Epithelial cell of proximal tubule (primary cell): Measurements from ENCODE around the gene E2F3. TPM values are rescaled to one million over a fixed set of nuclear protein-coding genes. Genes with fewer than 3 reads are reported as not detected.
A peak's percentile ranks its signal among the peaks of the same experiment; 100 is the strongest.

Experiments used
- DNase-seq: peaks from one replicate; pipeline ENCODE4 v3.0.0-alpha.2; 2011; ENCODE audit warnings: low read depth
- H3K4me3 ChIP-seq: 2 replicates; pipeline ENCODE4 v1.5.1; 2011; ENCODE audit warnings: low read depth, mild to moderate bottlenecking, low read length
- total RNA-seq: library from RNA; depleted of rRNA; stranded (reverse); fragments of >200 nt; gene quantifications from 2 replicates; pipeline ENCODE4 v1.2.3, GENCODE V29; 2015
- TF ChIP-seq, protein P1 (sequence below): conservative IDR thresholded peaks from 2 replicates; pipeline ENCODE4 v1.5.1; 2012; ENCODE audit warnings: low read depth, mild to moderate bottlenecking, low read length

E2F3 gene
- total RNA-seq, 1 donor from 2014 or later: 12.5 TPM

DNA sequence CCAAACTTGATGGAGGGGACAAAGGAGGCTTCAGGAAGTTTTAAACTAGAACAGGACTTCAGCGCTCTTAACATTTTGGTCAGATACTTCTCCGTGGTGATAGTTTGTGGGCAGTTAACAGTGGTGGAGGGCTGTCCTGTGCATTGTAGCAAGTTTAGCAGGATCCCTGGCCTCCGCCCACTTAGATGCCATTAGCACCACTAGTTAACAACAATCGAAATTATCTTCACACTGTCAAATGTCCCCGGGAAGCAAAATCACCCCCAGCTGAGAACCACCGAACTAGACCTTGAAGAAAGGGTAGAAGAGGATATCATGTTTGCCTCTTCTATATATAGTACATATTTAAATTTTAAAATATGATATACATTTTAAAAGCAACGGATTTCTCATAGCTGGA, 13.6 kb downstream of the E2F3 start:
- TF ChIP-seq, protein P1, sequence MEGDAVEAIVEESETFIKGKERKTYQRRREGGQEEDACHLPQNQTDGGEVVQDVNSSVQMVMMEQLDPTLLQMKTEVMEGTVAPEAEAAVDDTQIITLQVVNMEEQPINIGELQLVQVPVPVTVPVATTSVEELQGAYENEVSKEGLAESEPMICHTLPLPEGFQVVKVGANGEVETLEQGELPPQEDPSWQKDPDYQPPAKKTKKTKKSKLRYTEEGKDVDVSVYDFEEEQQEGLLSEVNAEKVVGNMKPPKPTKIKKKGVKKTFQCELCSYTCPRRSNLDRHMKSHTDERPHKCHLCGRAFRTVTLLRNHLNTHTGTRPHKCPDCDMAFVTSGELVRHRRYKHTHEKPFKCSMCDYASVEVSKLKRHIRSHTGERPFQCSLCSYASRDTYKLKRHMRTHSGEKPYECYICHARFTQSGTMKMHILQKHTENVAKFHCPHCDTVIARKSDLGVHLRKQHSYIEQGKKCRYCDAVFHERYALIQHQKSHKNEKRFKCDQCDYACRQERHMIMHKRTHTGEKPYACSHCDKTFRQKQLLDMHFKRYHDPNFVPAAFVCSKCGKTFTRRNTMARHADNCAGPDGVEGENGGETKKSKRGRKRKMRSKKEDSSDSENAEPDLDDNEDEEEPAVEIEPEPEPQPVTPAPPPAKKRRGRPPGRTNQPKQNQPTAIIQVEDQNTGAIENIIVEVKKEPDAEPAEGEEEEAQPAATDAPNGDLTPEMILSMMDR: no peak
- H3K4me3 ChIP-seq: no peak overlapping the region
- DNase-seq: no peak

DNA sequence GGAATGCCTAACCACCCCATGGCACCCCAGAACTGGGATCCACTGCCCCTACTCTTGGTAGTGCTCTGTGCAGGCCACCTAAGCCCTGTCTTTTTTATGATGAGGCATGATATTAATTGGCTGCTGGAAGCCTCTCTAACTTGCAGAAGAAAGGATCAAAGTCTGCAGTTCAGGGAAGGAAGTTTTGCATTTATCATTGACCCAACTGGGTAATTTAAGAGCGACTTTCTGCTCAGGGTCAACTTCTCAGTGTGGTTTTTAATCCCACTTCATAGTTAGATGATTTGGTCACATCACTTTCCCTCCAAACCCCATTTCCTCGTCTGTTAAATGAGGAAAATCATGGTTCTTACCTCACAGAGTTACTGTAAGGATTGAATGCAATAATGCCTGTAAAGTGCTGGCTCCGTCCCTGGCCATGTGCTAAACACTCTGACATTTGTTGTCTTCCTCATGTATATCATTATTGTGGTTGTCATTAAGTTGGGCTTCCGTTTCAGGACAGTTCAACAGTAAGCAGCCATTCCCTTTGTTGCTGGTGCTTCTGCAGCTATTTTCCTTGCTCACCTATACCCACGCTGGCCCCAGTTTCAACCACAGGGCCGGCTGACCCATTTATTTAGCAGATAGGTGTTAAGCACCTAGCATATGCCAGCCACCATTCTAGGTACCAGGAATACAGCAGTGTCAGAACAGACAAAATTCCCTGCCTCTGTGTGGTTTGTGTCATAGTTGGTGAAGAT, 14.2 kb downstream of the E2F3 start:
- H3K4me3 ChIP-seq: no peak overlapping the region
- no peak for DNase-seq
- TF ChIP-seq, protein P1: no peak

DNA sequence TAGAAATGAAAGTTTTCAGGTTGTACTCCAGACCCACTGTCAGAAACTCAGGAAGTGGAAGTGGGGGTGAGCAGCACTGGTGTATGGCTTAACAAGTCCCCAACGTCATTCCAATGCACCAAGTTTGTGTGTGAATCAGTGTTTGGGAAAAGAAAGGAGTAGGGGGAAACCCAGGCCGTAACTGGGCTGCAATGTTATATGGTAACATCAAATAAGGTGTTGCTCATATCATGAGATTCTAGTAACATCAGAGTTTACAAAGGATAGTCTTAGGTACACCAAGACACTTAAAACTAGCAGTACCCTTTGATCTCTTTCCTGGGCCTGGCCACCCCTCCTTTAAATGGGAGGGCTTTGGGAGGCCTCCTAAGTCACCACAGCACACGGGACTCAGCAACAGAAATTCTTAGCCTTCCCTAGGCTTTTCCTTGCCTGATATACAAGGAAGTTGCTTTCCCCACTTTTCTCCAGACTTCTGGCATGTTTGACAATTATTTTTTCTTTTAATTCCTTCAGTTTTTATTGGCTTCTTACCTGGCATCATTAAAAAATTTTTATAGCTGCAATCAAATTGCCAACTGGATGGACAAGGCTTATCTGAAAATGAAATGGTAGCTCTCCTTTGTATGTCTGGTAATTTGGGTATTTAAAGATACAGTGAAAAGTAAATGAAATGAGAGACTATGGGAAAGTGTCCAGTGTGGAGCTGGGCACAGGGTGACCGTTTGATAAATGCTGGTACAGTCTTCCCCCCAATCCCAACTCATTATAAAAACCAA, 15.1 kb downstream of the E2F3 start:
- TF ChIP-seq, protein P1: no peak
- H3K4me3 ChIP-seq: no peak overlapping the region
- DNase-seq: no peak

DNA sequence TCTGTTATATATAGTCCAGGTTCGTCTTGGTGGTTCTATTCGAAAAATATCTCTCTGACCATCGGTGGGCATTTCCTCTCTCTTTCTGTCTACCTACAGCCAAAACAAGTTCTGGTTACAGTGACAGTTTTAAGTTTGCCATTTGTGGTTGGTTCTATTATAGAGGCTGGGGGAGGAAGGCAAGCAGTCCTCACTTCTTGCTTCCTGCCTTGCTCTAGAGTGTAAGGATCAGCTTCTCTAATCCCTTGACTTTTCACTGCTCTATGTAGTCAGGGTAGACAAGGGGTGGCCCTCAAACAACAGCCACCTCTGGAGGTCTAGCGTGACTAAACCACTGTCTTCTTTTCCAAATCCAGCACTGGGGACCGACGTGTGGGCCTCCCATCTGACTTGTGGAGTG, 16.1 kb downstream of the E2F3 start:
- TF ChIP-seq, protein P1: no peak
- H3K4me3 ChIP-seq: no peak overlapping the region
- no peak for DNase-seq

DNA sequence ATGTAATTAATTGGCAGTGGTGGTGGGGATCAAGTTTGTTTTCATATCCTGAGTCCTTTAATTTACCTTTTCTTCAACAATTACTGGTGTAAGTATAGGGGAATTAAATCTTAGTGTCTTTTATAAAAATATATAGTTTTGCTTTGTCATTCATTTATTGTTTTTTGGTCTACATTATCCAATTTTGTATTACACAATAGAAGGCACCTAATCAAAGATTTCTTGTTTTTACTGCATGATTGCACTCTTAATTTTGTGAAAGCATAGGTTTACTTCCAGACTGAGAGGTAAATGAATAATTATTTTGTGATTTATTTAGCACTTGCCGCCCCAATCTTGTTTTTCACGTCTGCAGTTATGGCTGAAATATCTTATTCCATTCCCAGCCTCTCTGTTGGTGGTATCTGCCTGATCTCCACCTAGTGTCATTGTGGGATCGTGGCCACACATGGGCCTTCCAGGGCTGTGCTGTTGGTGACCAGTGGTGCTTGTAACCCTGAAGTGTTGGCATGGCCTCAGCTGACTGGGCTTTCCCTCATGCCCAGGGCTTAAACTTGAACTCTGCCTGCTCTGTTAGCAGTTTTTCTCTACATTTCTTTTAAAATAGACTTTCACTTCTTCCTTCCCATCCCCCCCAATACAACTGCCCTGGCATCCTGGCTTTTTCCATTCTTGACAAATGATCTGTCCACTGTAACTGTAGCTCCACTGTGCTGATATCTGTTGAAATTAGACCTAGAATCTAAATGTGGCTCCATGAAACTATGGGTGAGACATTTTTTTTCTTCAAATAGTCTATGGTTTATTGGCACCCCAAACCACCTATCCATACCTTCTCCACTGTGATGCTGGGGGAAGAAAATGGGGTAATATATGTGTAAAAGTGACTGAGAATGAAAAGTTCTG, 24.8 kb downstream of the E2F3 start:
- H3K4me3 ChIP-seq: no peak overlapping the region
- peak; percentile 61 for DNase-seq
- TF ChIP-seq, protein P1: no peak

DNA sequence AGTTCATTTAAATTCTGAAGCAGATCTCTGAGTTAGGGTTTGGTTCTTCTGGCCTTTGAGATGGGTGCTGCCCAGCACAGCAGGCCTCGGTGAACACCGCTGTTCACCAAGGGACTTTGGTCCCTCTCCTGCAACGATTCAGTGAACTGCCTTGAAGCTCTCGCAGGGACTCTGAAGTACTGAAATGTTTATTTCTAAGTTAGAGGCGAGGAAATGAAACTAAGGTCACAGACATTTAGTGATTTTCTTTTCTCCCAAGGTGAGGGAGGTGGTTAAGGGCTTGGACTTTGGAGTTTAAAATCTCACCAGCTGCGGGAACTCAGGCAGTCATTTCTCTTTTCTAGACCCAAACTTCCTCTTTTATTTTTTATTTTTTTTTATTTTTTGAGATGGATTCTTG, 26.2 kb downstream of the E2F3 start:
- no peak overlapping the region for H3K4me3 ChIP-seq
- no peak for DNase-seq
- TF ChIP-seq, protein P1: no peak
